Stimulated activated CD8-positive, alpha-beta memory T cell treated with anti-CD3 and anti-CD28 coated beads, Interleukin-2, amount 100 ng/mL, for 1 hour (primary cell): ENCODE data around the gene POLD2.

ENCODE experiments used
- DNase-seq, 2 donors: peaks; one replicate each; pipeline ENCODE4 v3.0.0-alpha.2; 2020; ENCODE audit warnings: low read depth in 2 of 2

The POLD2 gene

DNA sequence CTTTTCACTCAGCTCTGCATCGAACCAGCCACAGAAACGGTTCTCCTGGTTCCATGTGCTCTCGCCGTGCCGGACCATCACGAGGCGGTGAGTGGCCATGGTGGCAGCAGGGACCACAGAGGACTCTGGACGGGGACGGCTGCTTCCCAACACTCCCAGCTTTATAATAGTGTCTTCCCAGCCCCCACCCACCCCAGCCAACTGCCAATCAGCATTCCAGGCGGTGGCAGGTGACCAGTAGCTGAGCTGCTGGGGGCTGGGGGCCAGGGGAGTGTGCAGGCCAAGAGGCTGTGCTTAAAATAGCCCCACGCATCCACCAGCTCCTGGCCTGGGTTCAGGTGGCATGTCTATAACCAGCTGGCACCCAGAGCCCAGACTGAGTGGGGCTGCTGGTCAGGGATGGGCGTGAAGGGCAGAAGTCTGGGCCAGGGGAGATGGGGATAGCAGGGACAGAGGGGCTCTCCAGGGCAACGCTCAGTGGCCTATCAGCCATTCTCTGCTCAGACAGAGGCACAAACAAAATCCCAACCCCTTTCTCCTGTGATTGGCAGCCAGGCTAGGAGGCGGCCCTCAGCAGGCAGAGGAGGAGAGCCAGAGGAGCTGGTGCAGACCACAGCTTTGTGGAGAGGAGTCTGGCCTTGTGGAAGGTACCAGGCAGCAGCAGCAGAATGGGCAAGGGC, 57.8 kb downstream of the POLD2 start, which contains the start of gene PGAM2:
TSS of gene PGAM2 (minus strand) at position 137 of the 680 bp plus-strand sequence. CDS start at position 99, 38 bp downstream.
- no peak for DNase-seq

DNA sequence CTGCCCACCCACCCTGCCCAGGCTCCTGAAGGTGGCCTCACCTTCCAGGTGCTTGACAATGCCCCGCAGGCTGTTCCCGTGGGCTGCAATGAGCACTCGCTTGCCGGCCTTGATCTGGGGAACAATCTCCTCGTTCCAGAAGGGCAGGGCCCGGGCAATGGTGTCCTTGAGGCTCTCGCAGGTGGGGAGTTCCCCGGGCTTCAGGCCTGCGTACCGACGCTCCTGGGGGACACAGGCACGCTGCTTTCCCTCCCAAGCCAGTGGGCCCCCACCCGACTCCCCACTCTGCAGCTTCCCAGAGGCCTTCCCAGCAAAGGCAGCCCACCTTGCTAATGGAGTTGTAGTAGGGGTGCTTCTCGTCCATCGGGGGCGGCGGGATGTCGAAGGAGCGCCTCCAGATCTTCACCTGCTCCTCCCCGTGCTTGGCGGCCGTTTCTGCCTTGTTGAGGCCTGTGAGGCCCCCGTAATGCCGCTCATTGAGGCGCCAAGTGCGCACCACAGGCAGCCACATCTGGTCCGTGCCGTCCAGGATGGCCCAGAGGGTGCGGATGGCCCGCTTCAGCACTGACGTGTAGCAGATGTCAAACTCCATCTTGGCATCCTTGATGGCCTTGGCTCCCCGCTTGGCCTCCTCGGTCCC, 58.4 kb downstream of the POLD2 start:
- DNase-seq = no peak
